ENCODE data around the gene AFF3. TPM values are rescaled to one million over a fixed set of nuclear protein-coding genes. Genes with fewer than 3 reads are reported as not detected.

AFF3 gene
- total RNA-seq, 1 experiment from 2014 or later: 0.61 TPM

- ChIA-PET CTCF (no interaction called here), RAD21 (ENCODE audit: low non-redundant PET in 1 of 2, low total read pairs in 2 of 2, uncharacterized antibody in 2 of 2, unreplicated experiment in 2 of 2) (no interaction called here), POLR2A (no interaction called here)
- no peaks in the 10 kb centered on the region for H3K4me1 ChIP-seq (ENCODE audit: control insufficient read depth in 1 of 2, insufficient read depth in 2 of 2, low read length in 2 of 2)
- no peak overlapping the region for H3K4me3 ChIP-seq (replicated peaks in 1 of 2; ENCODE audit: low read depth in 1 of 2, low read length in 2 of 2)
- H3K9me3 ChIP-seq (ENCODE audit: control insufficient read depth in 1 of 2, insufficient read depth in 1 of 2, low read depth in 1 of 2, low read length in 2 of 2): no peaks in the 10 kb centered on the region
- no peak overlapping the region for H3K4me2 ChIP-seq (ENCODE audit: low read length)
- no peak for DNase-seq (ENCODE audit: low read depth, low spot score)
- H4K20me1 ChIP-seq (ENCODE audit: insufficient read depth): no peaks in the 10 kb centered on the region
- no peaks in the 10 kb centered on the region for H3K36me3 ChIP-seq (ENCODE audit: control insufficient read depth in 1 of 2, insufficient read depth in 2 of 2, low read length in 2 of 2)
- H2AFZ ChIP-seq (ENCODE audit: low read depth, low read length, poor library complexity, severe bottlenecking): no peak overlapping the region
- peaks cover 61% of the 10 kb centered on the region for H3K27me3 ChIP-seq (ENCODE audit: insufficient read depth, low read length)
- intact Hi-C loops (cut with micrococcal nuclease): no loop called here
- H3K9me2 ChIP-seq (ENCODE audit: insufficient read depth): no peaks in the 10 kb centered on the region
- ATAC-seq: no peak
- H3K9ac ChIP-seq (ENCODE audit: low read length): no peak overlapping the region
- TF ChIP-seq FOSL1 (IDR thresholded peaks at IDR 0.05; ENCODE audit: low read depth) (no peak), CBX3 (IDR thresholded peaks at IDR 0.05; ENCODE audit: low read depth) (no peak), POLR2AphosphoS5 (IDR thresholded peaks at IDR 0.05; ENCODE audit: low read depth, low read length) (no peak), EZH2phosphoT487 (IDR thresholded peaks at IDR 0.05; ENCODE audit: borderline replicate concordance) (no peak), EGR1 (IDR thresholded peaks at IDR 0.05; ENCODE audit: low read depth) (no peak), JUND (IDR thresholded peaks at IDR 0.05) (no peak), SP1 (IDR thresholded peaks at IDR 0.05; ENCODE audit: low read depth) (no peak)
- TF ChIP-seq, protein P1, sequence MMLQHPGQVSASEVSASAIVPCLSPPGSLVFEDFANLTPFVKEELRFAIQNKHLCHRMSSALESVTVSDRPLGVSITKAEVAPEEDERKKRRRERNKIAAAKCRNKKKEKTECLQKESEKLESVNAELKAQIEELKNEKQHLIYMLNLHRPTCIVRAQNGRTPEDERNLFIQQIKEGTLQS (IDR thresholded peaks at IDR 0.05): no peak
- TF ChIP-seq, protein P2, sequence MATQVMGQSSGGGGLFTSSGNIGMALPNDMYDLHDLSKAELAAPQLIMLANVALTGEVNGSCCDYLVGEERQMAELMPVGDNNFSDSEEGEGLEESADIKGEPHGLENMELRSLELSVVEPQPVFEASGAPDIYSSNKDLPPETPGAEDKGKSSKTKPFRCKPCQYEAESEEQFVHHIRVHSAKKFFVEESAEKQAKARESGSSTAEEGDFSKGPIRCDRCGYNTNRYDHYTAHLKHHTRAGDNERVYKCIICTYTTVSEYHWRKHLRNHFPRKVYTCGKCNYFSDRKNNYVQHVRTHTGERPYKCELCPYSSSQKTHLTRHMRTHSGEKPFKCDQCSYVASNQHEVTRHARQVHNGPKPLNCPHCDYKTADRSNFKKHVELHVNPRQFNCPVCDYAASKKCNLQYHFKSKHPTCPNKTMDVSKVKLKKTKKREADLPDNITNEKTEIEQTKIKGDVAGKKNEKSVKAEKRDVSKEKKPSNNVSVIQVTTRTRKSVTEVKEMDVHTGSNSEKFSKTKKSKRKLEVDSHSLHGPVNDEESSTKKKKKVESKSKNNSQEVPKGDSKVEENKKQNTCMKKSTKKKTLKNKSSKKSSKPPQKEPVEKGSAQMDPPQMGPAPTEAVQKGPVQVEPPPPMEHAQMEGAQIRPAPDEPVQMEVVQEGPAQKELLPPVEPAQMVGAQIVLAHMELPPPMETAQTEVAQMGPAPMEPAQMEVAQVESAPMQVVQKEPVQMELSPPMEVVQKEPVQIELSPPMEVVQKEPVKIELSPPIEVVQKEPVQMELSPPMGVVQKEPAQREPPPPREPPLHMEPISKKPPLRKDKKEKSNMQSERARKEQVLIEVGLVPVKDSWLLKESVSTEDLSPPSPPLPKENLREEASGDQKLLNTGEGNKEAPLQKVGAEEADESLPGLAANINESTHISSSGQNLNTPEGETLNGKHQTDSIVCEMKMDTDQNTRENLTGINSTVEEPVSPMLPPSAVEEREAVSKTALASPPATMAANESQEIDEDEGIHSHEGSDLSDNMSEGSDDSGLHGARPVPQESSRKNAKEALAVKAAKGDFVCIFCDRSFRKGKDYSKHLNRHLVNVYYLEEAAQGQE (IDR thresholded peaks at IDR 0.05; ENCODE audit: low read depth): no peak
- TF ChIP-seq, protein P3, sequence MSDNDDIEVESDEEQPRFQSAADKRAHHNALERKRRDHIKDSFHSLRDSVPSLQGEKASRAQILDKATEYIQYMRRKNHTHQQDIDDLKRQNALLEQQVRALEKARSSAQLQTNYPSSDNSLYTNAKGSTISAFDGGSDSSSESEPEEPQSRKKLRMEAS (IDR thresholded peaks at IDR 0.05): no peak
- no peaks in the 10 kb centered on the region for H3K79me2 ChIP-seq (ENCODE audit: insufficient read depth, low read length)
- H3K27ac ChIP-seq (ENCODE audit: low read depth, low read length): no peak overlapping the region
- BruUV-seq (replicated peaks): no TSS peak
These were observed 203.3 kb downstream of the AFF3 start for GRCh38 chr2:99939135-99939534.

Measured in HCT116 (cell line).